IMR-90 (cell line): ENCODE measurements around the gene ITIH4. TPM values are rescaled to one million over a fixed set of nuclear protein-coding genes. Genes with fewer than 3 reads are reported as not detected.

Source experiments
- ATAC-seq: fragments of 200-7000 bp; cut with Tn5 transposase; 2 replicates; pipeline ENCODE4 v1.9.1; 2020; ENCODE audit warnings: low read depth, mild to moderate bottlenecking, moderate library complexity
- BruUV-seq: library from RNA; stranded (reverse); fragments of 400-500 nt; replicated peaks from 2 replicates; lab custom pipeline; 2021; lab: Mats Ljungman, UMichigan
- CTCF ChIA-PET: fragments of 300-600 bp; formaldehyde crosslinking; extraction: SDS; loops from one replicate; lab custom pipeline; 2021; ENCODE audit warnings: antibody characterized with exemption; lab: Yijun Ruan, JAX
- POLR2A ChIA-PET: fragments of 300-600 bp; sonication (Branson Sonifier 250); formaldehyde crosslinking; loops from one replicate; lab custom pipeline; 2022; ENCODE audit warnings: antibody characterized with exemption; ENCODE audit not compliant: unreplicated experiment; lab: Charles Lee
- DNase-seq: peaks from one replicate; pipeline ENCODE4 v3.0.0; 2013
- H2AFZ ChIP-seq: replicated peaks from 2 replicates; pipeline ENCODE3; 2013; ENCODE audit warnings: low read length, mild to moderate bottlenecking; ENCODE audit not compliant: poor library complexity
- H2AK5ac ChIP-seq: 2 replicates; pipeline ENCODE4 v1.6.1; 2013; ENCODE audit warnings: low read depth, low read length, inconsistent platforms
- H2AK9ac ChIP-seq: replicated peaks from 2 replicates; pipeline ENCODE3; 2013; ENCODE audit warnings: mild to moderate bottlenecking, low read depth, low read length, moderate library complexity; ENCODE audit not compliant: poor library complexity
- H2BK120ac ChIP-seq: 2 replicates; pipeline ENCODE4 v1.6.1; 2013; ENCODE audit warnings: low read depth, low read length, inconsistent platforms
- H2BK15ac ChIP-seq: 3 replicates; pipeline ENCODE4 v1.6.1; 2013; ENCODE audit warnings: low read depth, low read length, inconsistent platforms
- H2BK20ac ChIP-seq: 2 replicates; pipeline ENCODE4 v1.6.1; 2013; ENCODE audit warnings: low read depth, mild to moderate bottlenecking, inconsistent platforms, low read length, moderate library complexity
- H2BK5ac ChIP-seq: 2 replicates; pipeline ENCODE4 v1.6.1; 2013; ENCODE audit warnings: mild to moderate bottlenecking, low read depth, low read length, inconsistent platforms; ENCODE audit not compliant: poor library complexity, severe bottlenecking
- H3K14ac ChIP-seq: replicated peaks from 2 replicates; pipeline ENCODE4 v1.6.1; 2013; ENCODE audit warnings: low read depth, low read length, inconsistent platforms
- H3K18ac ChIP-seq: 2 replicates; pipeline ENCODE4 v1.6.1; 2013; ENCODE audit warnings: low read depth, low read length, control low read depth
- H3K23ac ChIP-seq: 2 replicates; pipeline ENCODE4 v1.6.1; 2013; ENCODE audit warnings: low read depth, low read length, inconsistent platforms
- H3K27ac ChIP-seq: 2 replicates; pipeline ENCODE4 v1.5.1; 2013; ENCODE audit warnings: mild to moderate bottlenecking, control low read depth, low read length; ENCODE audit not compliant: insufficient read depth
- H3K27me3 ChIP-seq: 2 replicates; pipeline ENCODE4 v1.6.1; 2013; ENCODE audit warnings: low read length; ENCODE audit not compliant: control insufficient read depth, insufficient read depth
- H3K36me3 ChIP-seq: 2 replicates; pipeline ENCODE4 v1.6.1; 2013; ENCODE audit warnings: low read length, mixed read lengths; ENCODE audit not compliant: control insufficient read depth, insufficient read depth
- H3K4ac ChIP-seq: 2 replicates; pipeline ENCODE4 v1.6.1; 2013; ENCODE audit warnings: low read depth, low read length, inconsistent platforms
- H3K4me1 ChIP-seq: 2 replicates; pipeline ENCODE4 v1.6.1; 2013; ENCODE audit warnings: low read length, mixed read lengths; ENCODE audit not compliant: control insufficient read depth, insufficient read depth
- H3K4me2 ChIP-seq: 2 replicates; pipeline ENCODE4 v1.6.1; 2013; ENCODE audit warnings: low read depth, mild to moderate bottlenecking, control low read depth, low read length, moderate library complexity
- H3K4me3 ChIP-seq: 2 replicates; pipeline ENCODE4 v1.5.1; 2013; ENCODE audit warnings: low read depth, mild to moderate bottlenecking, control low read depth, low read length, moderate library complexity; ENCODE audit not compliant: insufficient read depth
- H3K56ac ChIP-seq: 2 replicates; pipeline ENCODE4 v1.6.1; 2013; ENCODE audit warnings: low read length, inconsistent platforms; ENCODE audit not compliant: insufficient read depth; ENCODE audit errors: extremely low read depth
- H3K79me1 ChIP-seq, 2 experiments: 2 replicates each; pipeline ENCODE4 v1.6.1; 2013; ENCODE audit warnings: low read length in 2 of 2, inconsistent platforms in 1 of 2, low read depth in 1 of 2
- H3K9ac ChIP-seq: 2 replicates; pipeline ENCODE4 v1.6.1; 2013; ENCODE audit warnings: low read depth, low read length, control low read depth
- H3K9me1 ChIP-seq: 2 replicates; pipeline ENCODE4 v1.6.1; 2013; ENCODE audit warnings: low read length, inconsistent platforms; ENCODE audit not compliant: insufficient read depth
- H3K9me3 ChIP-seq: 2 replicates; pipeline ENCODE4 v1.6.1; 2013; ENCODE audit warnings: low read length; ENCODE audit not compliant: control insufficient read depth, insufficient read depth
- H4K20me1 ChIP-seq: 2 replicates; pipeline ENCODE4 v1.6.1; 2013; ENCODE audit warnings: low read length, inconsistent platforms; ENCODE audit not compliant: insufficient read depth
- H4K5ac ChIP-seq: 2 replicates; pipeline ENCODE4 v1.6.1; 2013; ENCODE audit warnings: mild to moderate bottlenecking, low read depth, low read length, control low read depth
- H4K8ac ChIP-seq, 2 experiments: 2 replicates each; pipeline ENCODE4 v1.6.1; 2013; ENCODE audit warnings: low read depth in 2 of 2, low read length in 2 of 2, control low read depth in 1 of 2, inconsistent platforms in 1 of 2
- H4K91ac ChIP-seq: 2 replicates; pipeline ENCODE4 v1.6.1; 2013; ENCODE audit warnings: low read depth, low read length, inconsistent platforms; ENCODE audit not compliant: insufficient read depth
- CEBPB ChIP-seq: IDR thresholded peaks from 2 replicates; pipeline ENCODE4 v1.6.1; 2012; ENCODE audit warnings: low read depth, low read length, improper control_type of control experiment
- FOS ChIP-seq: fragments of 150-350 bp; IDR thresholded peaks from 2 replicates; pipeline ENCODE4 v1.6.1; 2016; ENCODE audit warnings: low read depth, low read length
- MAFK ChIP-seq: IDR thresholded peaks from 2 replicates; pipeline ENCODE4 v1.6.1; 2012; ENCODE audit warnings: low read depth, low read length, improper control_type of control experiment
- MXI1 ChIP-seq: IDR thresholded peaks from 2 replicates; pipeline ENCODE4 v1.6.1; 2012; ENCODE audit warnings: low read depth, mild to moderate bottlenecking, low read length, moderate library complexity, borderline replicate concordance
- RFX5 ChIP-seq: IDR thresholded peaks from 2 replicates; pipeline ENCODE4 v1.8.0; 2012; ENCODE audit warnings: low read depth, mild to moderate bottlenecking, low read length, moderate library complexity
- SMC3 ChIP-seq: fragments of 150-350 bp; IDR thresholded peaks from 2 replicates; pipeline ENCODE4 v1.6.1; 2016; ENCODE audit warnings: low read depth, mild to moderate bottlenecking, antibody characterized with exemption, low read length, moderate library complexity
- WGBS, 2 experiments: methylation state at CpG; one replicate each; pipeline versions ENCODE4 v1.1.5 to v1.1.7; 2013; ENCODE audit warnings: missing lambda C conversion rate in 2 of 2; ENCODE audit not compliant: insufficient read length in 1 of 2; ENCODE audit errors: extremely low coverage in 2 of 2; 5-methylcytosine and 5-hydroxymethylcytosine counted together
- dilution Hi-C: fragments of 300-500 bp; cut with HindIII; formaldehyde crosslinking; loops from one replicate; pipeline ENCODE4 v1.14.3; 2018; ENCODE audit warnings: low sequenced_read_pairs; ENCODE audit not compliant: unreplicated experiment
- in situ Hi-C: fragments of 300-500 bp; cut with MboI; formaldehyde crosslinking; loops from 3 replicates; pipeline ENCODE4 v1.14.3; 2019; ENCODE audit warnings: low sequenced_read_pairs, inconsistent platforms, mixed read lengths
- intact Hi-C: fragments of 100-400 bp; cut with micrococcal nuclease; formaldehyde crosslinking; loops from 2 replicates; pipeline ENCODE4 v1.10.0; 2022
- polyA plus RNA-seq, 3 experiments: library from polyadenylated mRNA; depleted of rRNA; stranded (reverse); fragments of >200 nt; gene quantifications; 2 replicates each; pipeline ENCODE4 v1.2.3, GENCODE V29; 2012; ENCODE audit warnings: low replicate concordance in 1 of 3
- total RNA-seq: library from RNA; depleted of rRNA; stranded (reverse); fragments of >200 nt; gene quantifications from 2 replicates; pipeline ENCODE4 v1.2.3, GENCODE V29; 2012

Gene ITIH4
- total and polyA plus RNA-seq, 2 of the 4 experiments (the other 2 are of a cell fraction), result 0.26 to 0.36 TPM

DNA sequence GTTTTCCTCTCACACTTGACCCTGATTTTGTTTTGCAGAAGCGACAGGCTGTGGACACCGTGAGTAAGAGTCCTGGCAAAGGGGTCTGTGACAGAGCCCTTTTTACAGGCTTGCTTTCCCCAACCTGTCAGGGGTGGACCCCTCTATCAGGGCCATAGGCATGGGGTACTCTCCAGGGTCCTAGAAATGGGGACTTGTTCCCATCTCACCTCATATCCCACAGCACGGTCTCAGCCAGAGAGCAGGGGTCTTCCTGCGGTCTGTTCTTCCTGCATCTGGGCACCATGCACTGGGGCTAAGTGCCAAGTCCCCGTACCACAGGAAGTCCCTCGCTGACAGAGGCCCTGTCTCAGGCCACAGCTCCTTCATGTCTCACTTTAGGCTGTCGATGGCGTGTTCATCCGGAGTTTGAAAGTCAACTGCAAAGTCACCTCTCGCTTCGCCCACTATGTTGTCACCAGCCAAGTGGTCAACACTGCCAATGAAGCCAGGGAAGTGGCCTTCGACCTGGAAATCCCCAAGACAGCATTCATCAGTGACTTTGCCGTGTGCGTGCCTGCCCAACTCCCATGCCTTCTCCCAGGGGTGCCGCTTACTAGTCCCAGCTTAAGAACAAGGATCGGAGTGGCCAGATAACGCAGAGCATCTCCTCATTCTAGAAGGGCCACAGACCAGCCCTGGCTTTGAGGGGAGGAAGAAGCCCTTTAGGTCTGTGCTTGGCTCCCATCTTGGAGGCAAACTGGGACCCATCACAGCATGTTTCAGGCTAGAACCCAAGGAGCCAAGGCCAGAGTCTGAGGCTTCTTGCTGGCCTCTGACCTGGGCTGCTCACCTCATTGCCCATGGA, 52.3 kb downstream of the ITIH4 start:
- 60% methylated on average over 7 of the region's 17 CpGs; no CpG with 5 or more reads in 1 of the 2 experiments for WGBS, 2 experiments
- no peak overlapping the region for H3K4ac ChIP-seq
- no peaks in the 10 kb centered on the region for H3K9me3 ChIP-seq
- no peak overlapping the region for H3K23ac ChIP-seq
- no peak overlapping the region for H3K27ac ChIP-seq
- intact Hi-C loops (no loop called here), in situ Hi-C loops (no loop called here), dilution Hi-C loops (no loop called here)
- no peak for TF ChIP-seq RFX5
- no peak for TF ChIP-seq FOS
- no peak for TF ChIP-seq MXI1
- no peak for TF ChIP-seq MAFK
- no peak for TF ChIP-seq CEBPB
- TF ChIP-seq SMC3, result no peak
- H3K4me1 ChIP-seq, result no peaks in the 10 kb centered on the region
- H2BK120ac ChIP-seq, result no peak overlapping the region
- no peak overlapping the region for H4K5ac ChIP-seq
- CTCF ChIA-PET, result no interaction called here
- no peak overlapping the region for H3K18ac ChIP-seq
- H4K8ac ChIP-seq, result no peak overlapping the region
- ATAC-seq, result no peak
- no peak overlapping the region for H3K4me2 ChIP-seq
- DNase-seq, result no peak
- no peak overlapping the region for H2BK15ac ChIP-seq
- H2AFZ ChIP-seq, result no peak overlapping the region
- 0 out of 2 replicates have a peak, but pooled peaks cover 4% of the 10 kb centered on the region for H3K9me1 ChIP-seq
- H3K4me3 ChIP-seq, result no peak overlapping the region
- peaks cover 42% of the 10 kb centered on the region; the same call in 1 of the 2 replicates for H3K27me3 ChIP-seq
- no peaks in the 10 kb centered on the region for H3K79me1 ChIP-seq
- POLR2A ChIA-PET, result no interaction called here
- H3K56ac ChIP-seq, result no peak overlapping the region
- H4K91ac ChIP-seq, result no peak overlapping the region
- no peak overlapping the region for H2BK5ac ChIP-seq
- H2AK5ac ChIP-seq, result no peak overlapping the region
- H3K14ac ChIP-seq, result no peak overlapping the region
- H2BK20ac ChIP-seq, result no peak overlapping the region
- no peak overlapping the region for H3K9ac ChIP-seq
- H3K36me3 ChIP-seq, result no peaks in the 10 kb centered on the region
- no peak overlapping the region for H2AK9ac ChIP-seq
- BruUV-seq, result no TSS peak
- no peaks in the 10 kb centered on the region for H4K20me1 ChIP-seq
